HG03565 (cell line): ENCODE measurements around the gene ANKH.
"Not testable (repeated sequence)": the region's sequence is repeated elsewhere in the genome, so short reads cannot be mapped to it uniquely, and the experiment has no call there.

Source experiments
- ATAC-seq: cut with Tn5 transposase; IDR thresholded peaks from one replicate; pipeline ENCODE4 v1.9.1; 2021; ENCODE audit warnings: mild to moderate bottlenecking, moderate library complexity; ENCODE audit not compliant: unreplicated experiment

ANKH gene

DNA sequence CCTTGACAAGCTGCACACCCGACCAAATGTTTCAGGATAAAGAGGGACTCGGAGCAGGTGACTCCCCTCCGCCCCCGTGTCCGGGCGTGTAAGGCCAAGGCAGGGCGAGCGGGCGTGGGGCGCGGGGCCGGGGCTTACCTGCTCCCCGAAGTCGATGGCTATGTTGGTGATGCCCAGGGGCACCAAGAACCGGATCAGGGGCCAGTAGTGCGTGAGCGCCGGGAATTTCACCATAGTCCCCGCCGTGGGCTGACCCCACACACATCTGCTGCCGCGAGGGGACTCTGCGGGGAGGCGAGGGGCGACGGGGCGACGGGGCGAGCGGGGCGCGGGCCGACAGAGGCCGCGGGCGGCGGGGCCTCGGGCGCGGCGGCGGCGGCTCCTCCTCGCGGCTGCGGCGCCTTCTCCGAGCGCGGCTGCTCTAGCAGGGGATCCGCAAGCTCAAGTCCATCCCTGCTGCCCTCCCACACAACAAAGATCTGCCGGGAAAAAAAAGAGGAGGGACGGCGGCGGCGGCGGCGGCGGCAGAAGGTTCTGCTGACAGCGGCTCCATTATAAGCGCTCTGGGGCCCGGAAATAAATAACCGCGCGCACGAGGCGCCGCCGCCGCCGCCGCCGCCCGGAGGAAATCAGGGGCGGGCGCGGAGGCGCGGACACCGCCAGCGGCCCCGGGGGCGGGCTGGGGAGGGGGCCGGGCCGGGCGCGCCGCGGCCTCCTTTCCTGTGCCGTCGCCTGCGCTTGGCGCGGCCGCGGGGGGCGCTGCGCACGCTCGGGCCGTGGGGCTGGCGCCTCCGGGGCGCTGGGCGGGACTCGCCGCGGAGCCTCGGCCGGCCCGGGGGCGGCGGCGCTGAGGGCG, at the start of gene ANKH:
TSS of gene ANKH (minus strand) at position 565 of the 856 bp plus-strand sequence. CDS start at position 234, 331 bp downstream.
- ATAC-seq = peak; percentile 90

- ATAC-seq = no peak
Observed at GRCh38 chr5:14920121-14920520, 48.5 kb upstream of the ANKH start.

DNA sequence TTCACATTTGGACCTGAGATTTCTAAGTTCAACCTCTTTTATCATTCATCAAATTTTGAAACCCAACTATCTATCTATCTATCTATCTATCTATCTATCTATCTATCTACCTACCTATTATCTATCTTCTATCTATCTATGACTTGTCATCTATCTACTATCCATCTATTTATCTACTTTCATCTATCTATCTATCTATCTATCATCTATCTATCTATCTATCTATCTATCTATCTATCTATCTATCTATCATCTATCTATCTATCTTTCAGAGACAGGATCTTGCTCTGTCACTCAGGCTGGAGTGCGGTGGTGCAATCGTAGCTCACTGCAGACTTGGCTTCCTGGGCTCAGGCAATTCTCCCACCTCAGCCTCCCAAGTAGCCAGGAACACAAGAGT, 47.5 kb upstream of the ANKH start:
- ATAC-seq = not testable (repeated sequence)

DNA sequence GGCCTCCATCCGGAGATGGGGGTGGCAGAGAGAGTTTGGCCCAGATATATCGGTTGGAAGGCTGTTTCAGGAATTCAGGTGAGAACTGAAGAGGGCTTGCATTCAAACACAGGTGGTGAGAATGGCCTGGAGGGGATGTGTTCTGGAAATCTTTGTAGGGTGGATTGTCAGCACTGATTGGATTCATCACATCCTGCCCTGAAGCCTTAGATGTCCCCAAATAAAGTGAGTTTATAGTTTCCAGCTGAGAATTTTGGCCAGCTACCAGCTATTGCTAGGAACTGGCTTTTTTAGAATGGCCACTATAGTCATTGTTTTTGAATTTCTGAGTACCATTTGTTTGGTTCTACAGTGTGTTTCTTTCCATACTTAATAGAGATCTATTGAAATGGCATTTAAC, 46.1 kb upstream of the ANKH start:
- no peak for ATAC-seq

DNA sequence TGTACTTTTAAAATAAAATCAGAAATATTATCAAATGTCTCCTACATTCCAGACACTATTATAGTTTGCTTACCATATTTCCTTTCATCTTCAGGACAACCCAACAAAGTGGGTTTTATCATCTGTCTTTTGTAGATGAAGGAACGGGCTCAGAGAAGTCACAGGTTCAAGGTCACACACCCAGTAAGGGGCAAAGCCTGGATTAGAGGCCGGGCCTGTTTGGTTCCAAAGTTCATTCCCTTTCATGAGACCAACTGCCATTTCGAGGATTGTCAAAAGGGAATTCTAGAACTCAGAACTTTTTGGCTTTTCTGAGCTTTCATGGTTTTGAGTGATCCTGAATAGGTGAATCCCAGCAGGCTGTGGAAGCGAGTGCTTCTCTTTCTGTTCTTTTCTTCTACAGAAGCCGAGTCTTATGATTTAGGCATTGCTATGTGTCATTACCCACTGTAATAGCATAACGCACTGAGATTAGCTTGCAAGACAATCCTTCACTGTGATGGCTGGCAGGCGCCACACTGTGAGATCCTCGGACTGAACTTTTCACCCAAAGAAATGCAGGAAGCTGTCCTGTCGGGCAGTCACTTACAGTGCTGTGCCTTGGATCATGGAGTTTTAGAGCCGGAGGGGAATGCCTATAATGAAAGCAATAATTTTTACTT, 43.8 kb upstream of the ANKH start:
- no peak for ATAC-seq

- no peak for ATAC-seq
Observed at GRCh38 chr5:14914623-14915260, 43.2 kb upstream of the ANKH start.

DNA sequence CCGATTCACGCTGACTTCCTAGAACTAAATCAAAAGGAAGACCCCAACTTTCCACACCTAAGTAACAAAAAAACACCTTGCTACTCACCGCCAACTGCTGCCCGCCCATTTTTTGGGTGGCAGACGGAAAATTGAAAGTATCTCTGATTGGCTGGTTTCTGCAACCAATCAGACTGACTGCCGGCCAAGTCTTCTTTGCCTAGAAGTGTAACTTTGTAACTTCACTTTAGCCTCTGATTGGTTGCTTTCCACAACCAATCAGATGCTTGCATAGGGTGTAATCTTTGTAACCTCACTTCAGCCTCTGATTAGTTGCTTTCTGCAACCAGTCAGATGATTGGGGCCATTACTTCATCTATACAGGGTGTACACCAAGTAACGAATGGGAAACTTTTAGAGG, 42.6 kb upstream of the ANKH start:
- no peak for ATAC-seq

DNA sequence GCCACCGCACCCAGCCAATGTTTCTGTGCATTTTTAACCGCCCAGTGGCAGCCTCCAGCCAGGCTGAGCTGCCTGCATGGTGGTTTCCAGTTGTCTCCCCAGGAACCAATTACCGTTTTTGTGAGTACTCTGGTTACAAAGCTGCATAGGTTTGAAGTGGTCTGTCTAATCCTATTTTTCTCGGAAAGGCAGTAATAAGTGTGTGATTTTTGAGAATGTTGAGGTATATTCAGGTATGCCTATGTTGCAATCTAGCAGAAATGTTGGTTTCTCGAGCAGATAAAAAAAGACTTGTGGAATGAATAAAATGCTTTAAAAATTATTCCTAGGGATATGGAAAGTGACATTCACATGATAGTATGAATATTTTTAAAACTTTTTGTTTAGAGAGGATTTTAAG, 41.5 kb upstream of the ANKH start:
- ATAC-seq = no peak

DNA sequence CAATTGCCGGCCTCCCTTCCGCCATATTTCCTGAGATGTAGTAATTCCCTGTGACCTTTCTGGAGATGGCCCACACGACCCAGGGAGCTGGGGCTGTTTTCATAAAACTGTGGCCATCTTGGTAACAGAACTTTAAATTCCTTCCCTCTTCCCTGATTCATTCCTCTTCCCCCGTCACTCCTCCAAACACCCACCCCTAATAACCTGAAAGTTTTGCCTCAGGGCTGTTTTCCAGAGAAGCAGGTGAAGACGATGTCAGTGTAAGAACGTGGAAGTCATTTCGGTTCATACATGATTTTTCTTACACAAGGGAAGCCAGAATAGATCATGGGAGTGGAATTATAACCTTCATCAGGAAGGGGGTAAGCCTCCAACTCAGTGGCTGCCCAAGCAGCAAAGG, 40.6 kb upstream of the ANKH start:
- ATAC-seq = no peak

- ATAC-seq = no peak
Observed at GRCh38 chr5:14909369-14909768, 37.8 kb upstream of the ANKH start.

- ATAC-seq = no peak
Observed at GRCh38 chr5:14908172-14908571, 36.6 kb upstream of the ANKH start.

GRCh38 chr5:14906628-14907027, 35.0 kb upstream of the ANKH start:
- no peak for ATAC-seq

- no peak for ATAC-seq
Observed at GRCh38 chr5:14902826-14903560, 31.4 kb upstream of the ANKH start.

DNA sequence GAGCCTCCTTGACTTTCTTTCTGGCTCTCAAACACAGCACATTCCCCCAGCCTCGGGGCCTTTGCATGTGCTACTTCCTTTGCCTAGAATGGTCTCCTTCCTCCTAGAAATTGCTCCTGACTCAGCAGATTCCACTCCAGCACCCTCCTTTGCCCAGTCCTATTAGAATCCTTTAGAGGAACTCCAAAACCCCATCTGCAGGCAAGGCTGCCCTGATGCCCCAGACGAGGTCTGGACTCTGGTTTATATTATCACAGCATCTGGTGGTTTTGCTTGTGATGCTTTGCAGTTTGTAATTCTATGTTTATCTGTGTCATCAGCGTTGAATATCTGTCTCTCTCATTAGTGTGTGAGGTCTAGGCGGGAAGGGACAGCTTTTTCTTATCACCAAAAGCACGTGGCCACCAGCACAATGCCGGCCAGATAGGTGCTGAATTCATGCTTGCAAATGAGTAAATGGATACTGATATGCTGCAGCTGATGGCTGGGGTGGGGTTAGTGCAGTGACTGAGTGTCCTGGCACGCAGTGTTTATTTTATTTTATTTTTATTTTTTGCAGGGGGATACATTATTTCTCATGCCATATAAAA, 30.0 kb upstream of the ANKH start:
- no peak for ATAC-seq

DNA sequence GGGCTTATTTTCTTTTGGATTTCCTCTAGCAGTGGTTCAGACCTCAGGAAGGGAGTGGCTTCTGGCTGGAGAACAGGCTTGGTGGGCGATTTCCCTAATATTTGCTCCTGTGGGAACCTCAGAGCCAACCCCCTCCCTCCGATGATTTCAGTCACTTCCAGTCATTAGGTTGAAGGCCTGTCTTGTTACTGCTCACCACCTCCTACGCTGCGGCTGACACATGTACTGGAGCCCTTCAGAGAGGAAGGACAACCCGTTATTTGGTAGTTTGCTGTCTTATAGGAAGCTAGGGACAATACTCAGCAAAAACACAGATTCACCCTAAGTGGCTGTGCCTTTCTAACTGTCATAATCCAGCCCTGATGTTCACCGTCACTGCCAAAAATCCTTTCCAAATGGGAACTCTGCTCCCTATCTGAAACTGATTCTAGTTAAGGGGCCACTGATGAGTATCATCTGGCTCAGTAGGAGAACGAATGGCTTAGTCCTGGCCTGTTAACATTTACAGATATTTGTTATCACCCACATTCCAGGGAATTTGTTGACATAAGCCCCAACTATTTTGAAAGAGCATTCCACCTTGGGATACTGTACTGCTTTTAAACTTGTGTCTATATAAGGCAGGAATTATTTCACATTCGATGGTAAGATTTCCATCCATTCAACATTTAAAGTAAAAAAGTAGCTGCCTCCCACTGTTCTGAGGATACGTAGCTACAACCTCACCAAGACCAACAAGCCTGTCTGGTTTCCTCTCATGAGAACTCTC, 29.3 kb upstream of the ANKH start:
- no peak for ATAC-seq

DNA sequence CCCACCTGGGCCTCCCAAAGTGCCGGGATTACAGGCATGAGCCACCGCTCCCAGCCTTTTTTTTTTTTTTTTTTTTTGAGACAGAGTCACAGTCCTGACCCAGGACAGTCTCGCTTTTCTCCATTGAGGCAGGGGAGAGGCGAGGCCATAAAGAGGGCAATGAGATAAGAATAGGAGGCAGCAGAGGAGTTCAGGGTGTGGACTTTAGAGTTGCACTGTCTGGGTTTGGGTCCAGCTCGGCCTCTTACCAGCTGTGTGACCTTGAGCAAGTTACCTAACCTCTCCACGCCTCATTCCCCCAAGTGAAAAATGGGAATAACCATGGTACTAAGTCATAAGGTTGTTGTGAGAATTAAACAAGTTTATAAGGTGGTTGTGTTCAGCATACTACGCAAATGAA, 24.6 kb upstream of the ANKH start:
- ATAC-seq = no peak

GRCh38 chr5:14895301-14895700, 23.7 kb upstream of the ANKH start:
- no peak for ATAC-seq

DNA sequence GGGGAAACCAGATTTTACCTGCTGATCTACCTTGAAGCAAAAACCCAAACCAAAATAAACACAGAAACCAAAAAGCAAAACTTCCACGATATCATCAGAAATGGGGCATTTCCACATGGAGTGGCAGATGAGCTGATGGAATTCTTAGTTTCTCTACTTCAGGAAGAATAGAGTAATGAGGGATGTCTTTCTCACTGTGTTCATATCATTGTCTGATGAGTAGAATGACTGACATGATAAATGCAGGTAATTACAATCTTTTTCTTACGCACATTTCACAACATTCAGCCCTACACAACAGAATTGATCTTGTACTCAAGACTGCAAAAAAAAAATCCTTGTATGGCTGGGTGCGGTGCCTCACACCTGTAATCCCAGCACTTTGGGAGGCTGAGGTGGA, 23.2 kb upstream of the ANKH start:
- no peak for ATAC-seq

- ATAC-seq = no peak
Observed at GRCh38 chr5:14893381-14893780, 21.8 kb upstream of the ANKH start.

- ATAC-seq = no peak
Observed at GRCh38 chr5:14890846-14891245, 19.3 kb upstream of the ANKH start.
